Smooth muscle cell (in vitro differentiated cells): Measurements from ENCODE around the gene BRI3. TPM values are rescaled to one million over a fixed set of nuclear protein-coding genes. Genes with fewer than 3 reads are reported as not detected.

Source experiments
- DNase-seq: peaks from one replicate; lab custom pipeline; 2025; ENCODE audit not compliant: unreplicated experiment; lab: John Stamatoyannopoulos, UW
- H2AFZ ChIP-seq: fragments of 200-600 bp; sonication (generic); 2 replicates; pipeline ENCODE4 v1.6.0; 2016; ENCODE audit warnings: antibody characterized with exemption, low read depth, mild to moderate bottlenecking
- H3F3A ChIP-seq: fragments of 200-600 bp; sonication (generic); 2 replicates; pipeline ENCODE4 v1.6.0; 2017; ENCODE audit warnings: antibody characterized with exemption, low read depth
- H3K27ac ChIP-seq: fragments of 200-600 bp; sonication (generic); 2 replicates; pipeline ENCODE4 v1.5.1; 2016; ENCODE audit warnings: low read depth, mild to moderate bottlenecking
- H3K27me3 ChIP-seq: fragments of 200-600 bp; sonication (generic); 2 replicates; pipeline ENCODE4 v1.6.1; 2016; ENCODE audit warnings: low read depth, mild to moderate bottlenecking
- H3K36me3 ChIP-seq: fragments of 200-600 bp; sonication (generic); 2 replicates; pipeline ENCODE4 v1.5.1; 2016; ENCODE audit warnings: low read depth
- H3K4me1 ChIP-seq: fragments of 200-600 bp; sonication (generic); 2 replicates; pipeline ENCODE4 v1.5.1; 2016; ENCODE audit warnings: low read depth
- H3K4me2 ChIP-seq: fragments of 200-600 bp; sonication (generic); 2 replicates; pipeline ENCODE4 v1.6.0; 2016; ENCODE audit warnings: mild to moderate bottlenecking
- H3K4me3 ChIP-seq: fragments of 200-600 bp; sonication (generic); 2 replicates; pipeline ENCODE4 v1.5.1; 2016; ENCODE audit warnings: mild to moderate bottlenecking
- H3K79me2 ChIP-seq: fragments of 200-600 bp; sonication (generic); 2 replicates; pipeline ENCODE4 v1.6.0; 2016; ENCODE audit warnings: low read depth, mild to moderate bottlenecking
- H3K9ac ChIP-seq: fragments of 200-600 bp; sonication (generic); 2 replicates; pipeline ENCODE4 v1.6.0; 2016; ENCODE audit warnings: low read depth
- H3K9me3 ChIP-seq: fragments of 200-600 bp; sonication (generic); replicated peaks from 2 replicates; pipeline ENCODE4 v1.5.1; 2016; ENCODE audit warnings: low read depth
- H4K20me1 ChIP-seq: fragments of 200-600 bp; sonication (generic); 2 replicates; pipeline ENCODE4 v1.6.0; 2016; ENCODE audit warnings: low read depth
- CTCF ChIP-seq: fragments of 200-600 bp; sonication (generic); IDR thresholded peaks from 2 replicates; pipeline ENCODE4 v1.5.1; 2017; ENCODE audit warnings: borderline replicate concordance, mild to moderate bottlenecking, antibody characterized with exemption; ENCODE audit not compliant: insufficient read depth, poor library complexity, severe bottlenecking
- WGBS: methylation state at CpG from one replicate; pipeline ENCODE4 v1.1.7; 2016; ENCODE audit warnings: low lambda C conversion rate; 5-methylcytosine and 5-hydroxymethylcytosine counted together
- polyA plus RNA-seq: library from polyadenylated mRNA; unstranded; fragments of >200 nt; fragmentation: Nextera tagmentation; extraction: Ambion mirVana; gene quantifications from 2 replicates; pipeline ENCODE4 v1.2.1, GENCODE V29; 2016
- total RNA-seq: library from RNA; depleted of rRNA; stranded (reverse); fragments of >200 nt; gene quantifications from 2 replicates; pipeline ENCODE4 v1.2.3, GENCODE V29; 2014

Gene BRI3
- total and polyA plus RNA-seq, 2 experiments from 2014 or later: 70.1 to 83.0 TPM

- no peaks in the 10 kb centered on the region for H3K27me3 ChIP-seq
Observed at GRCh38 chr7:98317366-98318040, 36.0 kb downstream of the BRI3 start.

GRCh38 chr7:98319176-98319575 is 37.7 kb downstream of the BRI3 start:
- Histone ChIP-seq H3K9me3 (no peaks in the 10 kb centered on the region), H3K36me3 (peaks cover 4% of the 10 kb centered on the region), H3K4me3 (no peak overlapping the region), H3K27ac (peak overlapping the region; percentile 57), H3F3A (peaks cover 10% of the 10 kb centered on the region), H3K4me1 (peaks cover 12% of the 10 kb centered on the region), H2AFZ (no peak overlapping the region), H3K79me2 (peaks cover 42% of the 10 kb centered on the region), H3K9ac (no peak overlapping the region), H3K4me2 (peak overlapping the region; percentile 2), H3K27me3 (no peaks in the 10 kb centered on the region), H4K20me1 (peaks cover 76% of the 10 kb centered on the region)
- 89% methylated on average over 9 of the region's 9 CpGs for WGBS
- no peak for TF ChIP-seq CTCF
- no peak for DNase-seq

More at GRCh38 chr7:98317366-98318040, 36.0 kb downstream of the BRI3 start:
- H3K4me3 ChIP-seq: no peak overlapping the region
- no peak overlapping the region for H2AFZ ChIP-seq
- H3F3A ChIP-seq: peaks cover 10% of the 10 kb centered on the region
- no peak overlapping the region for H3K27ac ChIP-seq
- DNase-seq: no peak
- H3K36me3 ChIP-seq: peaks cover 4% of the 10 kb centered on the region
- no peaks in the 10 kb centered on the region for H3K4me1 ChIP-seq
- peaks cover 28% of the 10 kb centered on the region for H3K79me2 ChIP-seq
- TF ChIP-seq CTCF: no peak
- H3K9ac ChIP-seq: no peak overlapping the region
- WGBS: 98% methylated on average over 14 of the region's 14 CpGs
- H3K9me3 ChIP-seq: no peaks in the 10 kb centered on the region
- H4K20me1 ChIP-seq: peaks cover 63% of the 10 kb centered on the region
- H3K4me2 ChIP-seq: no peak overlapping the region

- H3K4me2 ChIP-seq: no peak overlapping the region
- no peaks in the 10 kb centered on the region for H3K9me3 ChIP-seq
- no peak for DNase-seq
- peaks cover 11% of the 10 kb centered on the region for H3F3A ChIP-seq
- 89% methylated on average over 10 of the region's 10 CpGs for WGBS
- H3K4me3 ChIP-seq: no peak overlapping the region
- H3K27ac ChIP-seq: no peak overlapping the region
- peaks cover 13% of the 10 kb centered on the region for H3K4me1 ChIP-seq
- H2AFZ ChIP-seq: no peak overlapping the region
- TF ChIP-seq CTCF: no peak
- peaks cover 62% of the 10 kb centered on the region for H3K79me2 ChIP-seq
- no peaks in the 10 kb centered on the region for H3K27me3 ChIP-seq
- peaks cover under 1% of the 10 kb centered on the region for H3K36me3 ChIP-seq
- no peak overlapping the region for H3K9ac ChIP-seq
- H4K20me1 ChIP-seq: peaks cover 97% of the 10 kb centered on the region
Observed at GRCh38 chr7:98321301-98321700, 39.8 kb downstream of the BRI3 start.
